Stimulated activated CD8-positive, alpha-beta memory T cell treated with anti-CD3 and anti-CD28 coated beads, Interleukin-12 subunit alpha, Interleukin-12 subunit beta, amount 100 ng/mL, for 1 hour (primary cell): ENCODE measurements around the gene RPGRIP1L.
"Not testable (repeated sequence)": the region's sequence is repeated elsewhere in the genome, so short reads cannot be mapped to it uniquely, and the experiment has no call there.

ENCODE experiments used
- DNase-seq: peaks from one replicate; pipeline ENCODE4 v3.0.0-alpha.2; 2020; ENCODE audit warnings: low read depth

Gene RPGRIP1L

GRCh38 chr16:53712065-53712464 is 8.4 kb upstream of the RPGRIP1L start:
- no peak for DNase-seq

DNA sequence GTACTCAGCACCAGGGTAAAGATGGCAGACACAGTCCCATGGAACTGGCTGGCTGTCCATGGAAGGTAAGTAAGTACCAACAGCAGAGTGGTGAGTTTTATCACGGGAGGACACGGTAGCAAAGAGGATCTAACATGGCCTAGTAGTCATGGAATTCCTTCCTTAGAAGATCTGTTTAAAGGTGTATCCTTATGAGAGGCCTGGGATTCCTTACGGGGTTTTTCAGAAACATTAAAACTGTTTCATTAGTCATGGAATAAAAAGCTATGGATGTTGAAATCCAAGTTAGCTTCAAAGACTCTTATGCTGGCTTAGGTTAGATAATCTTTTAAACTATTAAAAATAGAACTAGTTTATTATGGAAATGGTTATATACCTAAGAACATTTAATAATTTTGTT is 7.7 kb upstream of the RPGRIP1L start:
- no peak for DNase-seq

DNA sequence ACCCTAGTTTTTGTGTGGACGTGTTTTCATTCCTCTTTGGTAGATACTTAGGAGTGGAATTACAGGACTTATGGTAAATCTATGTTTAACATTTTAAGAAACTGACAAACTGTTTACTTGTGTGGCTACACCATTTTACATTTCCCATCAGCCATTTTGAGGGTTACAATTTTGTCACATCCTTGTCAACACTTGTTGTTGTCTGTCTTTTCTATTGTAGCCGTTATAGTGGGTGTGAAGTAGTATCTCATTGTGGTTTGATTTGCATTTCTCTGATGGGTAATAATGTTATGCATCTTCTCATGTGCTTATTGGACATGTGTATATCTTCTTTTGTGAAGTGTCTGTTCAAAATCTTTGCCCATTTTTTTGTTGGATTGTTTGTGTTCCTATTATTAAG is 4.8 kb upstream of the RPGRIP1L start:
- DNase-seq = no peak

DNA sequence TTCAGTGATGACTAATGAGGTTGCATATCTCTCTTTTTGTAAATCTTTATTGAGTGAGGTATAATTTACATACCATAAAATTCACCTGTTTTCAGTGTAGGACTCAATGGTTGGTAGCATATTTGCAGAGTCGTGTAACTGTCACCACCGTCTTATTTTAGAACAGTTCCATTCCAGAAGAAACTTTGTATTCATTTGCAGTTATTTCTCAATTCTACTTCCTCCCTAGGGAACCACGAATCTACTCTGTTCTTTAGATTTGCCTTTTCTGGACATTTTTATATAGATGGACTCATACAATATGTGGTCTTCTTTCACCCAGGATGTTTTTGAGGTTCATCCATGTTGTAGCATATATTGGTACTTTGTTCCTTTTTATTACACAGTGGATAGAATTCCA is 4.0 kb upstream of the RPGRIP1L start:
- no peak for DNase-seq

DNA sequence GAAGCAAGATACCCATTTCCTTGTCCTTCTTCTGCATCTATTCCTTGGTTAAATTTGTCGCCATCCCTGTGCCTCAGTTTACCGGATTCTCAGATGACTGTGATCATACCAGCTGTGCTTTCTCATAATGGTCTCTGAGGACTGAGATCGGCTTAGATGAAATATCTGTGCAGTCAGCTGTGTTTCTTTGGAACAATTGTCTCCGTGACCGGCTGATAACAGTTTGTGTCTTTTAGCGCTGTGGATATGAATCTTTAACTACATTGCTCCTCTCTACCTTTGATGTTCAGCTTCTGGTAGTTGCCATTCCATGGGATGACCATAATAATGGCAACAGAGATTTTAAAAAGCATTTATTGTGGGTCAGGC is 770 bp upstream of the RPGRIP1L start:
- no peak for DNase-seq

- not testable (repeated sequence) for DNase-seq
Observed at GRCh38 chr16:53698271-53698670, 5.4 kb downstream of the RPGRIP1L start.

DNA sequence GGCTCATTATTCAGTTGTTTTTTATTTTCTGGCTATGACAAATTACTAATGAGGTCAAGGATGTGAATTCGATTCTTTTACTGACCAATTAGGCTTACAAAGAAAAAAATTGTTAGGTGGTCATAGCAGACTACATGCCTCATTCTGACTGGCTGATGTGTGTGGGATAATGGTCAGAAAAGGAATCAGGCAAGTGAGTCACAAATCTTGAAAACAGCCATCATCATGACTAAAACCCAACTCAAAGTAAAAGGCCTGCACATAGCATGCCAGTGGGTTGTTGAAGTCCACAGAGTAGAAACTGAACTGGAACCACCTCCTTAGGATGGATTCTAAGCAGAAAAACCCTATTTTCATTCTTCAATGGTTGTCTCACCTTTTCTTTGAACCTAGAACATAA is 8.6 kb downstream of the RPGRIP1L start:
- no peak for DNase-seq

DNA sequence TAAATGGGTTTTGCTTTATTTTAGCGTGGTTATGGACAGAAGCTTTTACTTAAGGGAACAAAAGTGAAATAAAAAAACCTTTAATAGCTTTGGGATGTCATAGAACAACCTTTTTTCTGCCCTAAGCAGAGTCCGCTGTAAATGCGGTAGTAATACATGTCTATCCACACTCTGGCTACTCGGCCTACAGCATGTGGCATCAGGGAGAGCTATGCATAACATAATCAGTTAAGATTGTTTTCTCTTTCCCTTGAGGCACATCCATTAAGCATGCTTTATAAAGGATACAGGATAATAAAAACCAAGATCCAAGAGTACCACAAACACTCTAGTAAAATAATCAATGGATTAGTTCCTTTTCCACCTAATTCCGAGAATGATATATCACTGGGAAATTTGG is 10.3 kb downstream of the RPGRIP1L start:
- no peak for DNase-seq

DNA sequence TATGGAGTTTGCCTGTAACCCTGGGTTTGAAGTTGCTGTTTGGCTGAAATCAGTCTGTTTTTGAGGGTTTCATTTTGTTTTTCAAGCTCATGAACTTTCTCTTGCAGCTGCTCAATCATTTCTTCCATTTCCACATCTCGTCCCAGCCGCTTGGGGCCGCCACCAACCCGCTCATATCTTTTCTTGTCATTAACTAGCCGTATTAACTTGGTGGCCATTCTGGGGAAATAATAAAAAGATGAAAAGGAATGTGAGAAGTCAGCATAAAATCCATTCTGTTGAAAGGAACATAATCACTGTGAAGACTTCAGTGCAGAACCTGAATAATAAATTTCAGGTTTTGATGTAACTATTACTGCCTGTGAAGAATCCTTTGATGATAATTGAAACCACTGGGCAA is 11.5 kb downstream of the RPGRIP1L start:
- DNase-seq = no peak

DNA sequence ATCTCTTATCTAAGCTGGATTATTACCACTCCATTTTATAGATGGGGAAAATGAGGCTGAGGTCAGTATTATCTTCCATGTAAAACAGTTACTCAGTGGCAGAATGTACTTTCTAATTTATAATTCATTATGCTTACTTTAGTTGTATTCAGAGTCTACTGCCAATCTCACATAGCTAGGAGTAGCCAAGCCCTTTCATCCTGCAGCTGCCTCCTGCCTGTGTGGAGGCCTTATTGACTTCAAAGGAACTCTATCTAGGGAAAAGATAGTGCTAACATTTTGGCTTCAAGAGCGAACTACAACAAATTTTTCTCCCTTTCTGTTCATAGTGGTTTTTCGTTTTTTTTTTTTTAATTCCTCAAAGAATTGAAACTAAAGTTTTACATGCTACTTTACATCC is 12.9 kb downstream of the RPGRIP1L start:
- no peak for DNase-seq

GRCh38 chr16:53689636-53690035 is 14.0 kb downstream of the RPGRIP1L start:
- DNase-seq = no peak

- no peak for DNase-seq
Observed at GRCh38 chr16:53686710-53687109, 16.9 kb downstream of the RPGRIP1L start.

- DNase-seq = not testable (repeated sequence)
Observed at GRCh38 chr16:53685334-53685733, 18.3 kb downstream of the RPGRIP1L start.

- DNase-seq = no peak
Observed at GRCh38 chr16:53681354-53681753, 22.3 kb downstream of the RPGRIP1L start.

DNA sequence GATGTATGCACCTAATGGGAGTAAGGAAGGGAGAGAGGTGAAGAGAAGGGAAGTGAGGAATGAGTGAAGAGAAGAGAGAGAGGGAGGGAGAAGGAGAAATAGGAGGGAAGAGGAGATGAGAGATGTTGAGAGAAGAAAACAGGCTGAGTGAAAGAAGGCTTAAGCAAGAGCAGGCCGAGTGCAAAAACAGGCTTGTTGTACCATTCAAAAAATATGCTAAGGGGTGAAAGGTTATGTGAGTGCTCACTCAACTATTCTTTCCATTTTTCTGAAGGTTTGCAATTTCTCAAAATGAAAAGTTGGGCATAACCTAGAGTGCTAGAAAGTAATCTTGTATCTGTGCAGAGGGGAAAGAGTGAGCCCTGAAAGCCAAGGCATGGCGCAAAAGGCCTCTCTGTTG is 22.9 kb downstream of the RPGRIP1L start:
- DNase-seq = no peak

GRCh38 chr16:53678756-53679343 is 24.8 kb downstream of the RPGRIP1L start:
- no peak for DNase-seq

DNA sequence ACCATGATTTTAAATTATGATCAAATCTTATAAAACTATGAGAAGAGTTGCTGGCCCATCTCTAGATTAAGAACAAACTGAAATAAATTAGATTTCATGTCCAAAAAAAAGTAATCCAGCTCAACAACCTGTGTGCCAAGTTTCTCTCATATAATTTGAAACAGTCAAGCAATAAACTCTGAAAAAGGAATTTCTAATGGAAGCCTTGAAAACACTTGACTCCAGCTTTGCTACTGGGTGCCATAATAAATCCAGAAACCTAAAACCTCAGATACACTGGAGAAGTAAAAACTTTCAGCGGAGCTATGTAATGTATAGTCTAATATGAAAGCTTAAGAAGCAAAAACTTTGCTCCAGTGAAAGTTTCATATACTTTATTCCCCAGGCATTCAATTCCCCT is 25.5 kb downstream of the RPGRIP1L start:
- no peak for DNase-seq

DNA sequence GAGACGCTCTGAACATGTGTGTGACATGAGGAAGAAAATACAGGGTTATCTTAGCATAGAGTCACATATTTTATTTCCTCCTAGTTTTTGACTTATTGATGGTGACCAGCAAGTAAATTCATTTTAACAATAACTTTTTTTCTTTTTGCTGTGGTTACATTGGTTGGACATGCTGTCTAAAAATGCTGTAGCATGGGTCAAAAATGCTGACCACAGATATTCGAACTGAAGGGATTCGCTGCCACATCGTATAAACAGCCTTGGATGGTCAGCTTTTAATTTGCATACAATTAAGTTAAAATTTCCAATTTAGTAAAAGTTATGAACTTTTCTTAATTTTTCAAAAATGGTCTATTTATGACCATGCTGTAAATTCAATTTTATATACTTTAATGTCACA is 30.5 kb downstream of the RPGRIP1L start:
- no peak for DNase-seq

DNA sequence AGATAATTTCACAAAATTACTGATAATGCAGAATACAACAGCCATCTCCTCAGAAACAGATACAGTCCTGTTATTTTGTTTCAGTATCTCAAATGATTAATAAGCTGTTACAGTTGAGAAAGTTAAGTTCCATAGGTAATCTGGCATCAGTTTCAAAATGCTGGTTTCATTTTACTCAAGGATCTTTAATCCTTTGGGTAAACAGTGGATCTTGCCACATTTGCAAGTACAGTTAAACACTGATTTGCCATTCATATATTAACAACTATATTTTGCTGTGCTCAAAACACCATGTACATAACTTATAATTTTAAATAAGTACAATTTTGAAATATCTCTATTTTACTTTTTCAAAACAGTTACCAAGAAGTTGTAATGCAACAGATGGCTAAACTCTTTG is 31.2 kb downstream of the RPGRIP1L start:
- DNase-seq = no peak

DNA sequence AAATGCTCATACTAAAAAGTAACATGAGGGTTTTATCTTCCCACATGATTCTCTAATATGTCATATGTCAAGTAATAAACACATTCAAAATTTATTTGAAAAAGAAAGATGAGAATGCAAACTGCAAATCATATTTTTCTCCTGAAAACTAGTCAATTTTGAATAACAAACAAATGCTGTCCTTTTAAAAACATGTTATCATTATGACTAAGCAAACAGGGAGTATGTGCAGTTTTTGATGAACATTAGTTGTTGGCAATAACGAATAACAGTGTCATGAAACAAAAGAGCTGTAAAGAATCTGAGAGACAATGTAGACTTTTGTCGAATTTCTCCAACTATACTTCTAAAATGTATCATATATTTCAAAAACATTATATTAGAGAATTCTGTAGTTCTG is 34.8 kb downstream of the RPGRIP1L start:
- no peak for DNase-seq

DNA sequence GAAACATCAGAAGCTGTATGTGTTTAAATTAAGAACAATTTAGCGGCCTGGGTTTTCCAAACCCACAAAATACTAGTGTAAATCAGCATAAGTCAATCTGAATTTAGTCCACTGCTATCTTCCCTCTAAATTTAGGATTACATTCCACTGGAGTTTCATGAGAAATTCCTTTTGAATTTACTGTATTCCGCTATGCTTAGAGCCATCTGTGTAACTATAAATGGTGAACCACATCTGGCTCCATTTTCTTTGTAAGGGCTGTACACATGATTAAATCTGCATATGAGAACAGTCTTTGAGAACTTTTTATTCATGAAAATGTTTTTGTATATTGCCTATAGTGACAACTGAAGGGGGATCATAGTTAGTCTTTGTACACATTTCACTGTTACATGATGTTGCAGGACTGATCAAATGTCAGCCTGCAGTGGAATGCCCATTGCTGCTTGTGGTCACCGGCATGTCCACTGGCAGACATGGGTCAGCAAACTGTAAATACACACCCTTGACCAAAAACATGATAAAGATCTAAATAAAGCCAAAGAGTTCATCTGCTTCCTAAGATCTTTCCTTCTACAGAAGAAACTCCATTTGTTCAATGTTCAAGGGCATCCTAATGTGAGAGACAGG is 36.8 kb downstream of the RPGRIP1L start:
- DNase-seq = no peak

DNA sequence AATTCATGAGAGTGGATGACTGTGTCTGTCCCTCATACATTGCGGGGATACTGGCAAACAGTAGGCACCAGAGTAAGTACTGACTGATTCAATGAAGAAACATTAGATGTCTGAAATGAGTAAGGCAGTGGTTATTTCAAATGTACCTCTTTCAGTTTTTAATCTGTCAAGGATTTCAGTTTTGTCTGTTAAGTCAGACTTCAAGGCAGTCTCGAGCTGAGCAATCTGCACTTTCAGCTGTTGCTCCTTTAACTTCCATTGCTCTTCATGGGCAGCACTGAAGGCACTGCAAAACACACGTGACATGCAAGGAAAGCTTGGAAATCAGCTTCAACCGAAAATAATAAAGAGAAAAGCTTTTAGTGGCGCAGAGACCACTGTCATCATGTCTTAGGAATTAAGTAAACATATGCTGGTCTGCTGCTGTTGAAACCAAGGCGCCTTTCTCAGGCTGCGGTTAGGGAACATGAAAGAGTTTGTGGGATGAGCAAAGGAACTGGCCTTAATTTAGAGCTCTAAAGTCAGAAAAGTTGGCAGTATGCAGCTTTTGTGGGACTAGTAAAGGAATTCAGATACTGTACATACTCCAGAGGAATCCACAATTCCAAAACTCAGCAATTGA is 38.8 kb downstream of the RPGRIP1L start:
- no peak for DNase-seq

DNA sequence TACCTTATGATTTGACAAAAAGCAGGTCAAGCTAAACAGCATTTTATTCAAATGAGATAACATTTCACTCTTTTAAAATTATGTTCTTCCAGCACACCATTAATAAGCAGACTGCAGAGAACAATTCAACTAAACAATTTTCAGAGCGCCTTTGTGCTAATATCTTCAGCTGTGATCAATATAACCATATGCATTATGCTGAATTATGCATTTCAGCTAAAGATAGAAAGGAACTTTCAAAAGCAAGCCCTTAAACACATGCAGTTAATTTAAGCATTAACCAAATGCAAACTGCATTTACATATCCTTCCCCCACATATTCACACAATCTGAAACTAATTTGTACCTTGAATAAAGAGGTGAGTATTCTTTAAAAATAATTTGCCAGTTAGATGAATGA is 41.6 kb downstream of the RPGRIP1L start:
- DNase-seq = no peak

GRCh38 chr16:53654946-53655345 is 48.7 kb downstream of the RPGRIP1L start:
- DNase-seq = no peak
